Measurements from ENCODE around the gene LRRK1.

- TF ChIP-seq EZH2 (IDR thresholded peaks at IDR 0.05; ENCODE audit: low read length, unreplicated experiment) (no peak), CTCF (conservative IDR thresholded peaks at IDR 0.05; ENCODE audit: low read depth, low read length) (no peak)
Measured at GRCh38 chr15:101104141-101104540, 185.0 kb downstream of the LRRK1 start.
